Spleen (tissue), 11 donors: ENCODE data around the gene VWA3B. TPM values are rescaled to one million over a fixed set of nuclear protein-coding genes. Genes with fewer than 3 reads are reported as not detected.

Experiments used
- DNase-seq: peaks from one replicate; pipeline ENCODE4 v3.0.0-alpha.2; 2020
- H3K27ac ChIP-seq, 8 donors: fragments of 200-600 bp; sonication (generic) in 7 of 8; 1 replicate in 4 of 8; 2 replicates in 4 of 8; pipeline versions ENCODE4 v1.5.0 to v1.8.0; 2016 to 2021; ENCODE audit warnings: inconsistent platforms in 4 of 8, mild to moderate bottlenecking in 4 of 8, moderate library complexity in 1 of 8
- H3K27me3 ChIP-seq, 7 donors: fragments of 200-600 bp; sonication (generic) in 6 of 7; replicated peaks in 1 of 7; 1 replicate in 4 of 7; 2 replicates in 3 of 7; pipeline versions ENCODE4 v1.5.0 to v1.8.0; 2016 to 2021; ENCODE audit warnings: inconsistent platforms in 3 of 7, mild to moderate bottlenecking in 1 of 7
- H3K36me3 ChIP-seq, 6 donors: fragments of 200-600 bp; sonication (generic) in 5 of 6; 1 replicate in 4 of 6; 2 replicates in 2 of 6; pipeline versions ENCODE4 v1.5.0 to v1.8.0; 2016 to 2021; ENCODE audit warnings: inconsistent platforms in 2 of 6
- H3K4me1 ChIP-seq, 6 donors: fragments of 200-600 bp; sonication (generic) in 5 of 6; 1 replicate in 3 of 6; 2 replicates in 3 of 6; pipeline versions ENCODE4 v1.5.0 to v1.8.0; 2016 to 2021; ENCODE audit warnings: inconsistent platforms in 3 of 6
- H3K4me3 ChIP-seq, 8 donors: fragments of 200-600 bp; sonication (generic) in 7 of 8; 1 replicate in 4 of 8; 2 replicates in 4 of 8; pipeline versions ENCODE4 v1.5.0 to v1.8.0; 2016 to 2021; ENCODE audit warnings: inconsistent platforms in 4 of 8, mild to moderate bottlenecking in 4 of 8, moderate library complexity in 2 of 8
- H3K9me3 ChIP-seq, 8 donors: fragments of 200-600 bp; sonication (generic) in 7 of 8; 1 replicate in 4 of 8; 2 replicates in 4 of 8; pipeline versions ENCODE4 v1.5.0 to v1.8.0; 2016 to 2021; ENCODE audit warnings: inconsistent platforms in 4 of 8
- POLR2A ChIP-seq, 3 donors: fragments of 450-650 bp; IDR thresholded peaks; one replicate each; pipeline ENCODE4 v1.5.1; 2017; ENCODE audit warnings: antibody characterized with exemption in 3 of 3, mild to moderate bottlenecking in 1 of 3
- POLR2AphosphoS5 ChIP-seq, 3 donors: sonication (generic); formaldehyde crosslinking; IDR thresholded peaks; one replicate each; pipeline ENCODE4 v1.5.1; 2017; ENCODE audit warnings: antibody characterized with exemption in 3 of 3
- WGBS, 5 donors: extraction: QIAGEN DNeasy Blood & Tissue Kit in 3 of 5; methylation state at CpG; one replicate each; pipeline versions ENCODE4 v1.1.5 to v1.1.7; 2013 to 2018; 5-methylcytosine and 5-hydroxymethylcytosine counted together
- intact Hi-C: fragments of 100-400 bp; cut with DNase I; formaldehyde crosslinking; loops from one replicate; pipeline ENCODE4 v1.15.0; 2023; ENCODE audit warnings: low total_unique reads
- polyA plus RNA-seq, 3 donors: library from polyadenylated mRNA; stranded (reverse); fragments of 200-250 nt; gene quantifications; one replicate each; pipeline ENCODE4 v1.2.1, GENCODE V29; 2013
- total RNA-seq, 7 donors: library from RNA; depleted of rRNA in 3 of 7; stranded (reverse); fragments of >200 nt in 3 of 7; fragmentation: NEBNext Ultra II Directional in 4 of 7; extraction: Animal tissue kit (Norgen Biotek cat#: 25700) in 4 of 7; gene quantifications; one replicate each; pipeline versions ENCODE4 v1.1.0 to v1.2.1, GENCODE V29; 2016 to 2021
- TF ChIP-seq, protein P1 (sequence below), 11 experiments: fragments of 200-600 bp in 7 of 11; fragments of 450-650 bp in 4 of 11; sonication (generic) in 4 of 11; IDR thresholded peaks in 8 of 11; conservative IDR thresholded peaks in 3 of 11; 1 replicate in 7 of 11; 2 replicates in 4 of 11; pipeline versions ENCODE4 v1.4.0 to v1.8.0; 2016 to 2021; ENCODE audit warnings: antibody characterized with exemption in 11 of 11, inconsistent platforms in 4 of 11, mild to moderate bottlenecking in 1 of 11
- donor health status: healthy with polysubstance abuse.
- donor health status: DM: no; HTN: no; CAD: no; lungs with moderate emphysema.
- donor health status: DM: no; HTN: no; CAD: no.
- donor health status: Bipolar disorder and iron deficiency.
- donor health status: healthy.
- donor health status: DM: no; HTN: no; CAD: no.
- donor health status: DM: yes; HTN: yes; CAD: no.

Gene VWA3B
- total and polyA plus RNA-seq, 10 donors, result 0.02 to 0.13 TPM; not detected in 8

DNA sequence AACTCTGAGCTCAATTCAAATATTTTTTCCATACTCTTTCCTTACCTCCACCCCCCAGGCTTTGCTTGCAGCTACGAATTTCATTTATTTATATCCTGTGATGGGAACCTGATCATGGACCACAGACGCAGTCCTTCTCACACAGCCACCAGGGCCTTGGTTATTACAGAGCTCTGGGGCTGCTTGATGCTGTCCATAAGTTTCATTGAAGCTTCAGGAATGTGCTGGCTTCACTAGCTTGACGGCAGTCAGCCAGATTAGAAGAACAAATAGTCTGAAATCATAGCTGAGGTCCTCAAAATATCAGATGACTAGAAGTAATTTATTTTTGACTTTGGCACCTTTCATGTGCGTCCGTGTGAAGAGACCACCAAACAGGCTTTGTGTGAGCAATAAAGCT lies 104.9 kb downstream of the VWA3B start:
- no peak for TF ChIP-seq POLR2A (IDR thresholded peaks at IDR 0.05)
- TF ChIP-seq, protein P1, sequence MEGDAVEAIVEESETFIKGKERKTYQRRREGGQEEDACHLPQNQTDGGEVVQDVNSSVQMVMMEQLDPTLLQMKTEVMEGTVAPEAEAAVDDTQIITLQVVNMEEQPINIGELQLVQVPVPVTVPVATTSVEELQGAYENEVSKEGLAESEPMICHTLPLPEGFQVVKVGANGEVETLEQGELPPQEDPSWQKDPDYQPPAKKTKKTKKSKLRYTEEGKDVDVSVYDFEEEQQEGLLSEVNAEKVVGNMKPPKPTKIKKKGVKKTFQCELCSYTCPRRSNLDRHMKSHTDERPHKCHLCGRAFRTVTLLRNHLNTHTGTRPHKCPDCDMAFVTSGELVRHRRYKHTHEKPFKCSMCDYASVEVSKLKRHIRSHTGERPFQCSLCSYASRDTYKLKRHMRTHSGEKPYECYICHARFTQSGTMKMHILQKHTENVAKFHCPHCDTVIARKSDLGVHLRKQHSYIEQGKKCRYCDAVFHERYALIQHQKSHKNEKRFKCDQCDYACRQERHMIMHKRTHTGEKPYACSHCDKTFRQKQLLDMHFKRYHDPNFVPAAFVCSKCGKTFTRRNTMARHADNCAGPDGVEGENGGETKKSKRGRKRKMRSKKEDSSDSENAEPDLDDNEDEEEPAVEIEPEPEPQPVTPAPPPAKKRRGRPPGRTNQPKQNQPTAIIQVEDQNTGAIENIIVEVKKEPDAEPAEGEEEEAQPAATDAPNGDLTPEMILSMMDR (IDR thresholded peaks at IDR 0.05 in 8 of 11, conservative IDR thresholded peaks at IDR 0.05 in 3 of 11), result no peak
- TF ChIP-seq POLR2AphosphoS5 (IDR thresholded peaks at IDR 0.05), result no peak
- no peak for DNase-seq
- no peaks in the 10 kb centered on the region for H3K36me3 ChIP-seq
- WGBS, 5 donors, result 62 to 82% (median 76%) methylated on average over 5 of the region's 5 CpGs
- no peak overlapping the region for H3K4me3 ChIP-seq
- H3K9me3 ChIP-seq, result no peaks in the 10 kb centered on the region
- no peak overlapping the region for H3K27ac ChIP-seq
- intact Hi-C loops, result no loop called here
- H3K4me1 ChIP-seq, result no peaks in the 10 kb centered on the region
- no peaks in the 10 kb centered on the region for H3K27me3 ChIP-seq

- 80 to 98% (median 86%) methylated on average over 1 of the region's 1 CpG for WGBS, 5 donors
- Histone ChIP-seq H3K4me3 (no peak overlapping the region), H3K36me3 (no peaks in the 10 kb centered on the region), H3K4me1 (no peaks in the 10 kb centered on the region), H3K27me3 (no peaks in the 10 kb centered on the region), H3K27ac (no peak overlapping the region), H3K9me3 (no peaks in the 10 kb centered on the region)
- DNase-seq, result no peak
- intact Hi-C loops, result no loop called here
- TF ChIP-seq POLR2AphosphoS5 (IDR thresholded peaks at IDR 0.05) (no peak), POLR2A (IDR thresholded peaks at IDR 0.05) (no peak)
- TF ChIP-seq, protein P1 (IDR thresholded peaks at IDR 0.05 in 8 of 11, conservative IDR thresholded peaks at IDR 0.05 in 3 of 11), result no peak
These were observed 114.6 kb downstream of the VWA3B start for GRCh38 chr2:98201576-98201975.

DNA sequence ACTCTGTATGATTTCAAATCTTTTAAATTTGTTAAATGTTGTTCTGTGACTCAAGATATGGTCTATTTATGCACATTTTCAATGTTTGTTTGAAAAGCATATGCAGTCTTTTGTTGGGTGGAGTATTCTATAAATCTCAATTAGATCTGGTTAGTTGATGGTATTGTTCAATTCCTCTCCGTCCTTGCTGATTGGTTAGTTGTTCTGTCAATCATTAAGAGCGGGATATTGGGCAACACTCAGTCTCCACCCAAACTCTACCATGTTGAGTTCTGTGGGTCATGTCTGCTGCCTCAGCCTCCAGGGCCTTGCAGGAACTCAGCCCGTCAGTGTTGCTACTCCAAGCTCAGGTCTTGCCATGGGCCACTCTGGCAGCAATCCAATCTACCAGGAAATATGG lies 118.9 kb downstream of the VWA3B start:
- H3K4me3 ChIP-seq, result no peak overlapping the region
- H3K4me1 ChIP-seq, result no peaks in the 10 kb centered on the region
- H3K27me3 ChIP-seq, result peaks cover 0 to 19% (median 0%) of the 10 kb centered on the region in 7 donors
- TF ChIP-seq POLR2AphosphoS5 (IDR thresholded peaks at IDR 0.05) (no peak), POLR2A (IDR thresholded peaks at IDR 0.05) (no peak)
- TF ChIP-seq, protein P1 (IDR thresholded peaks at IDR 0.05 in 8 of 11, conservative IDR thresholded peaks at IDR 0.05 in 3 of 11), result no peak
- H3K36me3 ChIP-seq, result no peaks in the 10 kb centered on the region
- no peaks in the 10 kb centered on the region for H3K9me3 ChIP-seq
- intact Hi-C loops, result no loop called here
- no peak for DNase-seq
- WGBS, 5 donors, result 89 to 96% (median 94%) methylated on average over 3 of the region's 3 CpGs
- H3K27ac ChIP-seq, result no peak overlapping the region

GRCh38 chr2:98212092-98213000 lies 125.4 kb downstream of the VWA3B start:
- H3K27ac ChIP-seq, result no peak overlapping the region
- no peaks in the 10 kb centered on the region for H3K9me3 ChIP-seq
- WGBS, 5 donors, result 72 to 77% (median 76%) methylated on average over 9 of the region's 9 CpGs
- no peak overlapping the region for H3K4me3 ChIP-seq
- peaks cover 0 to 53% (median 0%) of the 10 kb centered on the region in 7 donors for H3K27me3 ChIP-seq
- no peaks in the 10 kb centered on the region for H3K4me1 ChIP-seq
- no peaks in the 10 kb centered on the region for H3K36me3 ChIP-seq
- intact Hi-C loops, result no loop called here
- TF ChIP-seq, protein P1 (IDR thresholded peaks at IDR 0.05 in 8 of 11, conservative IDR thresholded peaks at IDR 0.05 in 3 of 11), result no peak
- TF ChIP-seq POLR2AphosphoS5 (IDR thresholded peaks at IDR 0.05), result no peak
- no peak for TF ChIP-seq POLR2A (IDR thresholded peaks at IDR 0.05)
- DNase-seq, result no peak
